HL-60 (cell line): Measurements from ENCODE around the gene RPUSD3.

Experiments
- DNase-seq, 2 experiments: peaks; one replicate each; pipeline ENCODE4 v3.0.0-alpha.2; 2010 to 2020; ENCODE audit warnings: low read depth in 1 of 2, low spot score in 1 of 2
- H3K27ac ChIP-seq: fragments of 250-450 bp; sonication (Bioruptor Pico); replicated peaks from 2 replicates; pipeline ENCODE4 v1.5.1; 2020; ENCODE audit warnings: mild to moderate bottlenecking, moderate library complexity
- H3K27me3 ChIP-seq: fragments of 250-450 bp; sonication (Bioruptor Pico); 2 replicates; pipeline ENCODE4 v1.5.1; 2021; ENCODE audit warnings: mild to moderate bottlenecking, moderate library complexity; ENCODE audit not compliant: insufficient read depth, poor library complexity, severe bottlenecking
- H3K4me3 ChIP-seq: replicated peaks from 2 replicates; pipeline ENCODE4 v1.5.1; 2011; ENCODE audit warnings: mild to moderate bottlenecking, control low read depth, low read length; ENCODE audit not compliant: insufficient read depth
- CTCF ChIP-seq: IDR thresholded peaks from one replicate; pipeline ENCODE4 v1.5.1; 2011; ENCODE audit warnings: low read length, control low read depth, inconsistent platforms; ENCODE audit not compliant: insufficient read depth
- GABPA ChIP-seq: IDR thresholded peaks from 2 replicates; pipeline ENCODE4 v1.6.1; 2012; ENCODE audit warnings: low read depth
- POLR2AphosphoS5 ChIP-seq: IDR thresholded peaks from 2 replicates; pipeline ENCODE4 v1.6.1; 2012; ENCODE audit warnings: low read depth
- REST ChIP-seq: IDR thresholded peaks from 2 replicates; pipeline ENCODE4 v1.6.1; 2012; ENCODE audit warnings: low read depth; ENCODE audit not compliant: insufficient replicate concordance
- SPI1 ChIP-seq: IDR thresholded peaks from 2 replicates; pipeline ENCODE4 v1.6.1; 2012; ENCODE audit warnings: low read depth, mild to moderate bottlenecking, borderline replicate concordance

Gene RPUSD3

GRCh38 chr3:9793161-9793781 is 50.5 kb downstream of the RPUSD3 start:
- DNase-seq: peak; percentile 74 to 94
- H3K4me3 ChIP-seq: peak overlapping the region; percentile 60
- TF ChIP-seq REST (no peak), GABPA (0 out of 2 replicates have a peak, but pooled peaks have one; percentile 13), SPI1 (peak; percentile 61; the same call in 1 of the 2 replicates), POLR2AphosphoS5 (0 out of 2 replicates have a peak, but pooled peaks have one; percentile 20), CTCF (no peak)
- peak overlapping the region; percentile 99 for H3K27ac ChIP-seq
- no peaks in the 10 kb centered on the region for H3K27me3 ChIP-seq

- Histone ChIP-seq H3K4me3 (peak within 1 kb of the TSS; percentile 60), H3K27ac (peak within 1 kb of the TSS; percentile 99), H3K27me3 (no peaks in the 10 kb centered on the region)
- peak; percentile 93 to 94 for DNase-seq
- TF ChIP-seq SPI1 (peak; percentile 71; the same call in 1 of the 2 replicates), CTCF (no peak), REST (peak; percentile 6), GABPA (peak; percentile 53), POLR2AphosphoS5 (no peak; the same call in 1 of the 2 replicates)
Observed at GRCh38 chr3:9792405-9793160, 51.2 kb downstream of the RPUSD3 start, which contains the start of the genes ARPC4 and TADA3. Gene ARPC4 (plus strand): TSS chr3:9793082. CDS start chr3:9793122, 40 bp downstream. Gene TADA3 (minus strand): TSS chr3:9792473. CDS start chr3:9791466, 1,007 bp downstream.

- no peak for DNase-seq
- TF ChIP-seq GABPA (no peak), REST (peak; percentile 2)
Observed at GRCh38 chr3:9791790-9792404, 51.9 kb downstream of the RPUSD3 start.

More at GRCh38 chr3:9791790-9792404, 51.9 kb downstream of the RPUSD3 start:
- Histone ChIP-seq H3K27me3 (no peaks in the 10 kb centered on the region), H3K27ac (peak overlapping the region; percentile 99), H3K4me3 (peak overlapping the region; percentile 60)
